ENCODE measurements around the gene TRPM2.

The TRPM2 gene

DNA sequence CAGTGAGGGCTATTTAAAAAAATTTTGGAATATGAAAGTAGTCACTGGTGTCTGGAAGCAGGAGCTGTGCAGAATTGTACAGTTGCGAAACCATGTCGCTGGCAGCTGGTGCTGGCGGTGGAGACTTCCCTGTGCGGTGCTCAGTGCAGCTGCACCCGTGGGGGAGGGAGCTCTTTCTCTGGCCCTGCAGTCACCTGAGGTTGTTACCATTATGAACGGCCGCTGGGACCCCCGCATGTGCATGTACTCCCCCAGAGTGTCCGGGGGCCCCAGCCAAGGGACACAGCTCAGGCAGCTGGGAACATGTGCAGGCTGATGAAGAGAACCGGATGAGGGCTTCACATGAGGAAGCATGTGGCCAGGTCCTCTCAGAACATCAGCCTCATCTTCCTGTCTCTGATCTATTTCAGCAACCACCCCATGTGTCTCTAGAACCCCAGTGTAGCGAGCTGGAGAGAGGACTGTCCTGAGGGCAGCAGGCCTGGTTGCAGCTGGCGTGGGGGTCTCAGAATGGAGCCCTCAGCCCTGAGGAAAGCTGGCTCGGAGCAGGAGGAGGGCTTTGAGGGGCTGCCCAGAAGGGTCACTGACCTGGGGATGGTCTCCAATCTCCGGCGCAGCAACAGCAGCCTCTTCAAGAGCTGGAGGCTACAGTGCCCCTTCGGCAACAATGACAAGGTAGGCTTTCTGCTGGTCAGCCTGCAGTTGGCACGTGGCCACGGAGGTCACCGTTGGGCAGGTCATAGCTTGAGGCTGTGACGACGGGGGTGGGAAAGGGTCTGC, at the start of gene TRPM2:
Gene TRPM2, plus strand, starts transcription at position 431 of the 780 bp plus-strand sequence. Its CDS starts 80 bp downstream, at position 511.
- peak; percentile 31 for DNase-seq

DNA sequence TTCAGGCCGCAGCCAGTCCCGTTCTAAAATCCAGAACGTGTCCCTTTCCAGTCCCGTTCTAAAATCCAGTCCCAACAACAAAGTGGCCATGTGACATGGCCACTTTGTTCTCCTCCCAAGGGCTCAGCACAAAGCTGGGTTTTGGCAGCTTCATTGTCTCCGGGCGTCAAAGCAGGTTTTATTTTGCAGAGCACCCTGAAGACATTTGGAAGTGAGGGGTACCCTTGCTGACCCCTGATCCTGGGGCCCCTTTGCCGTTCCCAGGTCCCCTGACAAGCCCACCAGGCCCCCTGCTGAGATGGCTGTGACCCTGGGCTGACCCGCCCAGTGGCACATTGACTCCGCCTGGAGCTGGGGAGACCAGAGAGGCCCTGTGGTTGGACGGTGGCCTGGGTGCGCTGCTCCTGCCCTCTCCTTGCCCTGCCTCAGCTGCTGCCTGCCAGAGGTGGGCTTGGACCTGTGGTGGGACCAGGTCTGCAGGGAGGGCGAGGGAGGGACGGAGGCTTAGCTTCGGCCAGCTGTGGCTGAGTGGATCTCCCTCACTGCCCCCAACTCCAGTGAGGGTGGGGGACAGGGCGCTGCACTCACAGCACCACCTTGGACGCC, 49.3 kb upstream of the TRPM2 start:
- DNase-seq: no peak

DNA sequence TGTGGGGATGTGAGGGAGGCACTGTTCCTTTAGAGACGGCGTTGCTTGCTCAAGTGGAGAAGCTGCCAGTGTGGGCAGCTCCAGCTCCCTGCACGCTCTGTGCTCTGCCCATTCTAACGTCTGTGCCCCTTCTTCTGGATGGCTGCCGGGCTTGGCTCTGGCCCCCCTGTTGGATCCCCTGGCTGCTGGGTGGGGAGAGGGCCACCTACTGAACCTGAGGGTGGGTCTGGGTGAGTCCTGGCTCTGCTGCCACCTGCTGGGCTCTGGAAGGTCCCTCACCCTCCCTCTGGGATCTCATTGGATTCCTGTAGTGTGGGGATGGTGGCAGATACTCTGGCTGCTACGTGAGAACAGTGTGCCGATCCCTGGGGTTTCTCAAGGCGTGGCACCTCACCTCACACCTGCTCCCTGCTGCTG, 48.5 kb upstream of the TRPM2 start:
- peak; percentile 63 for DNase-seq

DNA sequence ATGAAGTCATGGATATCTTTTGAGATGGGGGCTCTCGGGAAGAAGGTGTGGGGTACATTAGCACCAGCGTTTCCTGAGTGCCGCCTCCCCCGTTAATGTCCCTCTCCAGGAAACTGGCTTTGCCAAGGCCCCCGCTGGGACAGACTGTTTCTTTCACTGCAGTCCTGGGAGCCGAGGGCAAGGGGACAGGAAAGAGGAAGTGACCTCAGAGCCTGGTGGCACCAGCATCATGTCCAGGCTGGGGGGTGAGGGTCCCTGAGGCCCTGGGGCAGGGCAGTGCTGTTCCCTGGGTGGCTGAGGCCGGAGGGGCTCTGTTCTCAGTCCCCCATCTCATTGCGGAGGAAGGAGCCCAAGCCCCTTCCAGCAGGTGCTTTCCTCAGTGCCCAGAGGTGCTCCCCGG, 47.7 kb upstream of the TRPM2 start:
- no peak for DNase-seq

DNA sequence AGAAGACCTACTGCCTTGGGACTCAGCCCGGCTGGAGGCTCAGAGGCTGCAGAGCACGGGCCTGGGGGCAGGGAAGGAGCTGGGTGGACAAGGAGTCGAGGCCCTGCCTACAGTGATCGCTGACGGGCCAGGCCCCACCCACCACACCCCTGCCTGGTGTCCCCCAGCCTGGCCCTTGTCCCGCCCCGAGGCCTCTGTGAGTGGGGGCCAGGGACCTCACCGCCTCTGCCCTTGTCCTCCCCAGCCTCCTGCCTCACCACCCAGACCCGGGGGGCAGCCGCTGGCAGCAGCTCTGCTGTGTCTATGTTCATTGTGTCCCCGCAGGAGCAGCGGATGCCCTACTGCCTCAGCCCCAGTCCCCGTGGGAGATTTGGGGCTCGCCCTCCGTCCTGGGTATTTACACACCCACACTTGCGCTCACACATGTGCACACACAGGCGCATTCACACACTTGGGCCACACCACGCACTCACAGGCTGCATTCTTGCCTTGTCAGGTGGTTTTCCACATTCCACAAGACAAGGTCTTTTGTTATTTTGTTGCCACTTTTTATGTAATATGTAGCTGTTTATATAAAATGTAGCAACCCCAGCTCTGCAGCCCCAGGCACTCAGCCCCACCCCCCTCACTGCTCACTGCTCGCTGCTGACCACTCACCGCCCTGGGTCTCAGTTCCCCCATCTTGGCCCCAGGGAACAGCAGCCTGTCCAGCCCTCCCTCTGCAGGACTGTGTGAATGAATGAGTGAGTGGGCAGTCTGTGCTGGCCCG, 46.3 kb upstream of the TRPM2 start:
- no peak for DNase-seq

DNA sequence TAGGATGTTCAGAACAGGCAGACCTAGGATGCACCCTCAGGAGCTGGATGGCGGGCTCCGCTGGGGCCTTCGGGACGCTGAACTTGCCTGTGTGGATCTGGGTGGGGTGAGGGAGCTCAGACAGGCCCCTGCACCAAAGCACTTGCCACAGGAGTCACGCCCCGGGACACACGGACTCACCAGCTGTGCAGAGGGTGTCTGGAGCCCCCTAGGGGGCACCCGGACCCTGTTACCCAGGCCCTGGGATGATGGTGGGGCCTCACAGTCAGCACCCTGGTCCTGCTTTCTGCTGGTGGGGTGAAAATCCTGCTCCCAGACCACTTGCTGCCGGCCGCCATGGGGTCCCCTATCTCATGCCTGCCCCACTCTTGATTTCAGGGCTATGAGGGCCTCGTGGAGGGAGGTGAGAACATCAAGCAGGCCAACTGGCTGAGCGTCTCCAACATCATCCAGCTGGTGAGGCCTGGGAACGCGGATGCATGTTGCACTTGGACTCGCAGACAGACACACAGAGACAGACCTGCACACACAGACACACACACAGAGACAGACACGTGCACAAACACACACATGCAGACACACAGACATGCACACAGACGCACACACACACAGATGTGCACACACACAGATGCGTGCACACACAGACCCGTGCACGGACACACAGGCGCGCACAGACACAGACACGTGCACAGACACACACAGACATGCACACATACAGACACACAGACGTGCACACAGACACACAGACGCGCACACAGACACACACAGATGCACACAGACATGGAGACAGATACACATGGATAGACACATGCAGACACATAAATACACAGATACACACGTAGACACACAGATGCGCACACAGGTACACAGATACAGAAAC, 42.6 kb upstream of the TRPM2 start:
- no peak for DNase-seq

DNA sequence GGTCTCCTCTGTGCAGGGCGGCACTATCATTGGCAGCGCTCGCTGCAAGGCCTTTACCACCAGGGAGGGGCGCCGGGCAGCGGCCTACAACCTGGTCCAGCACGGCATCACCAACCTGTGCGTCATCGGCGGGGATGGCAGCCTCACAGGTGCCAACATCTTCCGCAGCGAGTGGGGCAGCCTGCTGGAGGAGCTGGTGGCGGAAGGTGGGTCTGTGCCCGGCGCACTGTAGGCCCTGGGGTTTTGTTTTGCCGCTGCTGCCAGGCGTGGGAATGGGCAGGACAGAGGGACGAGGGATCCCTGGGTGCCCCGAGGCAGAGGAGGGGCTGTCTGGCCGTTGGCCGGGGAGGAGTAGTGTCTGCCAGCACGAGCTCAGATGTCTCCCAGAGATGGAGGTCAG, 41.3 kb upstream of the TRPM2 start:
- no peak for DNase-seq

DNA sequence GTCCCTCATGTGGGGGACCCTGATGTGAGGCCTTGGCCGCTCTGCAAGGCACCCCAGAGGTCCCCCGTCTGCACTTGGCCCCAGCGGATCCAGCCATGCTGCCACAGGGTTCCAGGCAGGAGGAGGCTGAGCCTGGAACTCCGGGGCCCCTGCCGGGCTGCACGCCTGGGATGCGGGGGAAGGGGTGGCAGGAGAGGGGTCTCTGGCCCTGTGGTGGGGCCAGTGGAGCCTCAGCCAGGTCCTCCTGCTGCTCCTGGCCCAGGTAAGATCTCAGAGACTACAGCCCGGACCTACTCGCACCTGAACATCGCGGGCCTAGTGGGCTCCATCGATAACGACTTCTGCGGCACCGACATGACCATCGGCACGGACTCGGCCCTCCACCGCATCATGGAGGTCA, 40.7 kb upstream of the TRPM2 start:
- no peak for DNase-seq

DNA sequence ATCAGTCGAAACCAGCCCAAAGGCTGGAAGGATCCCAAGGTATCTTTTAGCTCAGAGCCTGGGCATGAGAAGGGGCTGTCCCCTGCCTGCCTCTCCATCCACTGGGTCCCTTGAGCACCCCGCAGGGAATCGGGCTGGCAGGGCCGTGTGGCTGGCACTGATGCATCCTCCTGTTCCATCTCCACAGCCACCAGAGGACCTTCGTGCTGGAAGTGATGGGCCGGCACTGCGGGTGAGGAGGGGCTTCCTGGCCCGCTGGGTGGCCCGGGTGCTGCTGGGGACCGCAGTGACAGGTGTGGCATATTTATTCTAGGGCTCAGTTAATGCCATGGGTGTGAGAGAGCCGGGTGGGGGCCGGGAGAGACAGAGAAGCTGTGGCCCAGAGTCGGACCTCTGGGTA, 40.0 kb upstream of the TRPM2 start:
- DNase-seq: no peak

DNA sequence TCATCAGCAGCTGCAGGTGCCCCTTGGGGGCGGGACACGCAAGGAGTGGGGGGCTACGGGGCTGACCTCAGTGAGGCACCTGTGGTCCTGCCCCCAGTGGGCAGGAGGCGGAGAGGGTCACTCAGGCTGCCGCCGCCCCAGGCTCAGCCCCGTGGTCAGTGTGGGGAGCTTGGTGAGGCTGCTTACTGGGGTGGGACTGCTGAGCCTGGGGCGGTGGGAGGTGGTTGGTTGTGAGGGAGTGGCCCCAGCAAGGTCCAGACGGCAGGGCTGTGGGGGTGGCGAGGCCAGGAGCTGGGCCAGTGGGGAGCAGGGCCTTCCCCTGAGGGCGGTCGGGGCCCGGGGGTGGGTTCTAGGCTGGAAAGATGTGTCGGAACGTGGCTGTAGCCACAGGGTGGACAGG, 39.3 kb upstream of the TRPM2 start:
- DNase-seq: no peak

DNA sequence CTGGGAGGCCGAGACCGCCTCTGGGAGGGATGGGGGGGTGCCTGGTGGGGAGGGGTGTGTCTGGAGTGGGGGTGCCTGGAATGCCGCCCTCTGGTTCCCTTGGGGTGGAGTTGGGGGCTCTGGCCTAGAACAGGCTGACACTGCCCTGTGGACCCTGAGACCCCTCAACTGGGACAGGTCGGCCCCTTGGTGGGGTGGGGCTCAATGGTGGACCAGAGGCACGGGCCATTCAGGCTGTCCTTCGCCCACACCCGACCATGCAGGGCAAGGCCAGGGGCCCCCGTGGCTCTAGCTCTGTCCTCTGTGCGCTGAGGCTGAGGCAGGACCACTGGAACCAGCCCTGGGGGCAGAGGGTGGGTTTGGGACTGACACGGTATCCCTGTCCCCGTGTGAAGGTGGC, 38.9 kb upstream of the TRPM2 start:
- no peak for DNase-seq

DNA sequence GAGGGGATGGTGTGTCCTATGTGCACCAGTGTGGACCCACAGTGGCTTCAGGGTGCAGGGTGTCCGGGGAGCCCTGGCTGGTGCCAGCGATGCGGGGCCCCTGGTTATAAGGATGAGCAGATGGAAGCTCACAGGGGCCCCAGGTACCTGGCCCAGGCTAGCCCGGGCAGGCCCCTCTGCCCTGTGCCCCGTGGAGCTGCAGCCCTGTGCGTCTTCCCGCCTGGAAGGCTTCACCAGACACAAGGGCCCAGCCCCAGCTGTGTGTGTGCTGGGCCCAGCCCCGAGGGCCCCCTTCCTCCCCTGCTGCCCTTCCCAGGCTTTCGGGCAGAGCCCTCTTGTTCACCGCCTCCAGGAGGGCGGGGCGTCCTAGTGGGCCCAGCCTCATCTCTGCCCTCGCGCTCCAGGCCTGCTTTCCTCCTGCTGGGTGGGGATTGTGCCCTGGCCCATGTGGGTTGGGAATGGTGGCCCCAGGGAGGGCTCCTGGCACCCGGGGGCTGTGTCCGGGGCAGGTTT, 37.7 kb upstream of the TRPM2 start:
- no peak for DNase-seq

DNA sequence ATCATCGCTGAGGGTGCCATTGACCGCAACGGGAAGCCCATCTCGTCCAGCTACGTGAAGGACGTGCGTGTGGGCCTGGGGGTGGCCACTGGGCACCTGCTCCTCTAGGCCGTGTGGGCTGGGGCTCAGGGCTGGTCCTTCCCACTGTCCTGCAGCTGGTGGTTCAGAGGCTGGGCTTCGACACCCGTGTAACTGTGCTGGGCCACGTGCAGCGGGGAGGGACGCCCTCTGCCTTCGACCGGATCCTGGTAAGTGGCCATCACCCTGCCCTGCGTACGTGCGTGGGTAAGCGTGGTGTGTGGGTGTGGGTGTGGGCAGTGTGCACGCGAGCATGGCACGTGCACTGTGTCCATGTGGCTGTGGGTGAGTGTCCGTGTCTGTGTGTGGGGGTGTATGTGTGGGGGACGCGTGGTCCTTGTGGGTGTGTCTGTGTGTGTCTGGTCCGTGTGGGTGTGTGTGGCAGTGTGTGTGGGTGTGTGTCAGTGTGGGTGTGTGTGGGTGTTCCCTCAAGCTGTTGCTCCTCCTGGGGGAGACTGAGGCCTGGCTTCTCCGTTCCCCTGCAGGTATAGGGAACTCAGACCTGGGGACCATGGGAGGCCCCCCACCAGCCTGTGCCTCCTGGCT, 37.0 kb upstream of the TRPM2 start:
- no peak for DNase-seq

DNA sequence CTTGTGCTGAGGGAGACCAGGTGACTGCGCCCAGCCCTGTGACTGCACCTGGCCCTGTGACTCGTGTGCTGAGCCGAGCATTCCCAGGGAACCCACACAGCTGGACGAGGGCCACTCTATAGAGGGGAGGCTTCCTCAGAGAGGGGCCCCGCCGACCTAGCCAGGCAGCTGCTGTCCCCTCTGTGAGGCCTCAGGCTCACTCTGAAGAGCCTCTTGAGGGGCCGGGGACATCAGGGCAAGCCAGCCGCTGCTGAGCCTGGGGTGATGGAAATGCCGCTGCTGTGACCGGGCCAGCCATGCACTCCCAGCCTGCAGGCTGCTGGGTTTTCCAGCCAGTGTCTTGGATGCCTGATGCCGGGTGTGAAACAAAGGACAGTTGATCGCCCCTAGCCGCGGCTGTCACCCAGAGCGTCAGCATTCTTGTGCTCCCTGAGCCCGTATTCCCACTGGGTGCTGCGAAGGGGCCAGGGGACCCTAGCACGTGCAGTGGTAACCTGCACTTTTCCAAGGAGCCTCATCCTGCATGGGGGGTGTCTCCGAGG, 36.1 kb upstream of the TRPM2 start:
- DNase-seq: no peak

DNA sequence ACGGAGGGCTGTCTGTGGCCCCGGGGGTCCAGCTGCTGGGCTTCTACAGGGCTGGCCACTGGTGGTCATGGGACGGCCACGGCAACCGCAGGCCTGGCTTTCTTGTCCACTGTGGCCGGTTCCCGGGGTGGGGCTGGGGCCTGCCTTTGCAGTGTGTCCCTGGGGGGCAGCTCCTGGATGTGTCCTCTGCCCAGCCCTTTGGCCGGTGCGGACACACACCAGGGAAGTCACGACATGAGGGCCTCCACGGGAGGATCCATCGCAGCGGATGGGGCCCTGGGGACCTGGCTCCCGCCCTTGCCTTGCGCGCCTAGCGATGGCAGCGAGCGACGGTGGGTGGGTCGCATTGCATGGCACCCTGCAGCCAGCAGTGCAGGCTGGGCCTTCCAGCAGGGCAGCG, 35.5 kb upstream of the TRPM2 start:
- no peak for DNase-seq

DNA sequence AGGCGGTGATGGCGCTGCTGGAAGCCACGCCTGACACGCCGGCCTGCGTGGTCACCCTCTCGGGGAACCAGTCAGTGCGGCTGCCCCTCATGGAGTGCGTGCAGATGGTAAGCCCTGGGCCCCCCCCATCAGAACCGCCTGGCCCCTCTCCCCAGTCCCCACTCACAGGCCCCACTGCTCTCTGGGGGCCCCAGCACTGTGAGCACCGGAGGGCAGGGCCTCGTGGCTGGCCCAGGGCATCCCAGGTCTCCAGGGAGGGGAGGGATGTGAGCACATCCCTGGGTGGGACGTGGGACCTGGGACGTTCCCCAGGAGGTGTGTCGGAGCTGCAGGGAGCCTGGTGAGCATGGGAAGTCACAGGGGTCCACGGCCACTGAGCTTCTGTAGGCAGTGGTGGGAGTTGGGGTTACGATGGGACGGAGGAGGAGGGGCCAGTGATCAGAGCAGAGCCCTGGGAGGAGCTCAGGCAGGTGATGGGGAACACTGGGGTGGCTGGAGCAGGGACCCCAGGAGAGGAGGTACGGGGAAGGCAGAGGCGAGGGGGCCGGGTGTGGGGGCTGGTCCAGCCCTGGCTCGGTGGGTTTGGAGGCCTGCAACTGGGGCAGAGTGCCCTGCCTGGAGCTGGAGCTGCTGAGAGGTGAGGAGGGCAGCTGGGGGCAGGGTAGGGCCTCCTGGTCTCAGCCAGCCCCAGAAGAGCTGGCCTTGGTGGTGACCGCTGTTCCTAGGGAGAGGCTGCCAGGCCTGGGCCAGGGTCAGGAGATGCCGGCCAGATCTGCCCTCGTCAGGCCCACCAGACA, 34.7 kb upstream of the TRPM2 start:
- no peak for DNase-seq

DNA sequence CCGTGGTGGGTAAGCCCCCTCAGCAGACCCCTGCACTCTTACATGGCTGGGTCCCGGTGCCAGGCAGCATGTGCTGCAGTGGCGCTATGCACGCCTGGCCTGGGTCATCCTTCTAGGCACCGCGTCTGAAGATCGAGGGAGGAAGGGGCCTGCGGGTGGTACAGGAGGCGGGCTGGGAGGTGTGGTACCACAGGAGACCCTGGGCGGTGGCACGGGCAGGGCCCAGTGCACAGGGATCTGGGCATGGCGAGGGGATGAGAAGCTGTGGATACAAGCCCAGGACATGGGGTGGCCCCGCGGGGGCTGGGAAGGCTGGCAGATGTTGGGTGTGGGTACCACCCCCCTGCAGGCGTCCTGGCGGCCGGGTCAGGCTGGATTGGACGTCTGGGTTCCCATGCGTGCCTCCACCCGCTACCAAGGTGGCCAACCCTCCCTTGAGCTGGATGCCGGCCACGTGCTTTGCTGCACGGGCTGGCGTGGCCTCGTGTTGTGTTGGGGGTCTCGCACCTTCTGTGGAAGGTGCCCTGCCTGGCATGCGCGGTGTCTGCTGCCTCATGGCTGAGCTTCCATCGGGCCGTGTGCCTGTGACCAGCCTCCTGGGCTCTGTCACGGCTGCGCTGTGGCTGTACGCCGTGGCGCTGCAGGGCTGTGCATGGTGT, 33.9 kb upstream of the TRPM2 start:
- DNase-seq: no peak

DNA sequence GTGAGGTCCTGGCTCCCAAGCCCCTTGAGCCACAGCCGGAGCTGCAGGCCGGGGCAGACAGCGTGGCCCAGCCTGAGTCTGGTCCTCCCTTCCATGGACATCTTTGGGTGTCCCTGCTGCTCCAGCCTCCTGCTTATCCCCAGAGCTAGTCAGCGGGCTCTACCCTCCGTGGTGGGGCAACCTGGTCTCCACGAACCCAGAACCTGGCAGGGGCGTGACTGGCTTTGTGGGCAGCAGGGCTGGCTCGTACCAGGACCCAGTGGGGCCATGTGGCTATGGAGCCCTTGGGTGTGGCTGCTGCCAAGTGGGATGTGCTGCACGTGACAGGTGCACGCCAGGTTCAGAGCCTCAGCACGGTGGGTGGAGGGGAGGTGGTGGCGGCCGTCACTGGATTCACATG, 32.6 kb upstream of the TRPM2 start:
- DNase-seq: no peak

DNA sequence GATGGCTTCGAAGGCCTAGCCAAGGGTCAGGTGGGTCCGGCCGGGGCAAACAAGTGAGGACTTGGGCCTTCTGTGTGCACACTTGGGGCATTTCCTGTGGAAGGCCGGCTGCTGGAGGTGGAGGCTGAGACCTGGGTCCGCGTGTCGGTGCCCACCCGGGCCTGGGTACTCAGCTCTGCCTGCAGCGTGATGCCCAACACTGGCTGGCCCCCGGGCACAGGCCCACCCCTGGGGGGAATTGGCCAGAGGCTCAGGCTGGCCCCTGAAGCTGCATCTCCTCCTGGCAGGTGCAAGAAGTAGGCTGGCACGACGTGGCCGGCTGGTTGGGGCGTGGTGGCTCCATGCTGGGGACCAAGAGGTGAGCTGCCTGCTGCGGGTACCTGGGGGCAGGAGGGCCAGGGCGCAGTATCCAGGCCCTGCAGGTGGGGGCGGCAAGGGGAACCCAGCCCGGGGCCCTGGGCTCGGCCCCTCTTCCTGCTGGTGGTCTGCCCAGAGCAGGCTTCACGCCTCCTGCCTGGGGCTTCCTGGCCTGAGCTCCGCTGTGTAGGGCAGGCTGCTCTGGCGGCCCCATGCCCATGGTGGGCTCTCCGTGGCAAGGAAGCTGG, 31.5 kb upstream of the TRPM2 start:
- DNase-seq: no peak

All from stimulated activated CD4-positive, alpha-beta T cell treated with anti-CD3 and anti-CD28 coated beads, Interleukin-4, amount 100 ng/mL, for 1 hour (primary cell).